WTC11 (cell line): ENCODE measurements around the gene RANGAP1. TPM values are rescaled to one million over a fixed set of nuclear protein-coding genes. Genes with fewer than 3 reads are reported as not detected.

Experiments
- ATAC-seq: fragments of 200-7000 bp; cut with Tn5 transposase; 2 replicates; pipeline ENCODE4 v1.10.0; 2021; ENCODE audit warnings: mild to moderate bottlenecking, moderate library complexity
- CTCF ChIA-PET: fragments of 300-600 bp; sonication (Branson Sonifier 250); formaldehyde crosslinking; loops from one replicate; lab custom pipeline; 2021; ENCODE audit warnings: antibody characterized with exemption; lab: Charles Lee
- POLR2A ChIA-PET: fragments of 350-600 bp; sonication (Branson Sonifier 250); formaldehyde crosslinking; loops from one replicate; lab custom pipeline; 2021; ENCODE audit warnings: antibody characterized with exemption; lab: Charles Lee
- DNase-seq: peaks from one replicate; pipeline ENCODE4 v3.0.0; 2021; ENCODE audit warnings: low spot score
- H3K27ac Mint-ChIP-seq: 2 replicates; pipeline ENCODE4 v1.8.0; 2021; ENCODE audit warnings: mixed read lengths
- H3K27me3 Mint-ChIP-seq: 2 replicates; pipeline ENCODE4 v1.8.0; 2021; ENCODE audit warnings: low read depth, mild to moderate bottlenecking, moderate library complexity, mixed read lengths
- H3K36me3 Mint-ChIP-seq: 2 replicates; pipeline ENCODE4 v1.8.0; 2021; ENCODE audit warnings: mixed read lengths
- H3K4me1 Mint-ChIP-seq: 2 replicates; pipeline ENCODE4 v1.8.0; 2022; ENCODE audit warnings: mixed read lengths
- H3K4me3 Mint-ChIP-seq: 2 replicates; pipeline ENCODE4 v1.8.0; 2021; ENCODE audit warnings: mild to moderate bottlenecking, moderate library complexity, mixed read lengths
- H3K9me3 Mint-ChIP-seq: 2 replicates; pipeline ENCODE4 v1.8.0; 2021; ENCODE audit warnings: mixed read lengths
- ARID4B ChIP-seq: sonication (generic); formaldehyde crosslinking; IDR thresholded peaks from 2 replicates; pipeline ENCODE4 v1.8.0; 2023; ENCODE audit warnings: missing genetic modification reagents, mild to moderate bottlenecking, borderline replicate concordance
- ATF6 ChIP-seq: sonication (generic); formaldehyde crosslinking; IDR thresholded peaks from 2 replicates; pipeline ENCODE4 v1.8.1; 2023; ENCODE audit warnings: mild to moderate bottlenecking, missing genetic modification reagents
- CBFB ChIP-seq: sonication (generic); formaldehyde crosslinking; IDR thresholded peaks from 2 replicates; pipeline ENCODE4 v1.8.1; 2022; ENCODE audit warnings: mild to moderate bottlenecking, low read depth, missing genetic modification reagents
- CREM ChIP-seq: sonication (generic); formaldehyde crosslinking; IDR thresholded peaks from 2 replicates; pipeline ENCODE4 v1.8.1; 2022; ENCODE audit warnings: mild to moderate bottlenecking, missing genetic modification reagents, moderate library complexity
- FOXJ3 ChIP-seq: sonication (generic); formaldehyde crosslinking; IDR thresholded peaks from 2 replicates; pipeline ENCODE4 v1.9.0; 2021; ENCODE audit warnings: missing genetic modification reagents, mild to moderate bottlenecking, borderline replicate concordance
- GABPB1 ChIP-seq: sonication (generic); formaldehyde crosslinking; IDR thresholded peaks from 2 replicates; pipeline ENCODE4 v1.8.1; 2023; ENCODE audit warnings: mild to moderate bottlenecking, missing genetic modification reagents
- GRHL2 ChIP-seq: fragments of 250-450 bp; sonication (Bioruptor Pico); IDR thresholded peaks from 2 replicates; pipeline ENCODE4 v1.8.0; 2022; ENCODE audit warnings: mild to moderate bottlenecking, moderate library complexity; ENCODE audit not compliant: insufficient replicate concordance, severe bottlenecking
- IRF1 ChIP-seq: sonication (generic); formaldehyde crosslinking; IDR thresholded peaks from 2 replicates; pipeline ENCODE4 v1.8.0; 2023; ENCODE audit warnings: missing genetic modification reagents
- JAZF1 ChIP-seq: fragments of 250-450 bp; sonication (Bioruptor Pico); IDR thresholded peaks from 2 replicates; pipeline ENCODE4 v1.9.0; 2021; ENCODE audit warnings: moderate library complexity, mild to moderate bottlenecking, inconsistent platforms
- MLX ChIP-seq: sonication (generic); formaldehyde crosslinking; IDR thresholded peaks from 2 replicates; pipeline ENCODE4 v1.8.1; 2023; ENCODE audit warnings: mild to moderate bottlenecking, missing genetic modification reagents, moderate library complexity
- NFATC4 ChIP-seq: fragments of 250-450 bp; sonication (Bioruptor Pico); IDR thresholded peaks from 2 replicates; pipeline ENCODE4 v1.9.0; 2021; ENCODE audit warnings: mild to moderate bottlenecking
- NR1H2 ChIP-seq: sonication (generic); formaldehyde crosslinking; IDR thresholded peaks from 2 replicates; pipeline ENCODE4 v1.9.0; 2021; ENCODE audit warnings: mild to moderate bottlenecking, moderate library complexity, missing genetic modification reagents
- OVOL2 ChIP-seq: fragments of 250-450 bp; sonication (Bioruptor Pico); IDR thresholded peaks from 2 replicates; pipeline ENCODE4 v1.9.0; 2021; ENCODE audit warnings: mild to moderate bottlenecking, borderline replicate concordance
- PRRX2 ChIP-seq: fragments of 250-450 bp; sonication (Bioruptor Pico); IDR thresholded peaks from 2 replicates; pipeline ENCODE4 v1.8.0; 2021; ENCODE audit warnings: mild to moderate bottlenecking
- RORB ChIP-seq: fragments of 250-450 bp; sonication (Bioruptor Pico); IDR thresholded peaks from 2 replicates; pipeline ENCODE4 v1.9.0; 2021; ENCODE audit warnings: mild to moderate bottlenecking
- SOX15 ChIP-seq: fragments of 250-450 bp; sonication (Bioruptor Pico); IDR thresholded peaks from 2 replicates; pipeline ENCODE4 v1.9.0; 2021; ENCODE audit warnings: mild to moderate bottlenecking
- TP53 ChIP-seq: sonication (generic); formaldehyde crosslinking; IDR thresholded peaks from 2 replicates; pipeline ENCODE4 v1.8.1; 2023; ENCODE audit warnings: mild to moderate bottlenecking, missing genetic modification reagents
- USF1 ChIP-seq: sonication (generic); formaldehyde crosslinking; IDR thresholded peaks from 2 replicates; pipeline ENCODE4 v1.8.0; 2022; ENCODE audit warnings: mild to moderate bottlenecking, missing genetic modification reagents
- ZBTB21 ChIP-seq: sonication (generic); formaldehyde crosslinking; IDR thresholded peaks from 2 replicates; pipeline ENCODE4 v1.8.1; 2023; ENCODE audit warnings: mild to moderate bottlenecking, missing genetic modification reagents, borderline replicate concordance
- ZNF263 ChIP-seq: sonication (generic); formaldehyde crosslinking; IDR thresholded peaks from 2 replicates; pipeline ENCODE4 v1.8.1; 2022; ENCODE audit warnings: low read depth, mild to moderate bottlenecking, moderate library complexity, missing genetic modification reagents
- ZNF396 ChIP-seq: fragments of 250-450 bp; sonication (Bioruptor Pico); IDR thresholded peaks from 2 replicates; pipeline ENCODE4 v1.8.0; 2021; ENCODE audit warnings: mild to moderate bottlenecking, moderate library complexity, borderline replicate concordance
- ZNF416 ChIP-seq: fragments of 250-450 bp; sonication (Bioruptor Pico); IDR thresholded peaks from 2 replicates; pipeline ENCODE4 v1.9.0; 2021; ENCODE audit warnings: mild to moderate bottlenecking, inconsistent platforms
- total RNA-seq: library from RNA; stranded (reverse); gene quantifications from 3 replicates; pipeline ENCODE4 v1.2.3, GENCODE V29; 2021
- TF ChIP-seq, protein P1 (sequence below): fragments of 250-450 bp; sonication (Bioruptor Pico); IDR thresholded peaks from 2 replicates; pipeline ENCODE4 v1.9.0; 2021; ENCODE audit warnings: mild to moderate bottlenecking, borderline replicate concordance

The RANGAP1 gene
- total RNA-seq, 1 experiment from 2014 or later = 160 TPM

GRCh38 chr22:41223535-41223934 is 62.5 kb downstream of the RANGAP1 start:
- no peak for DNase-seq
- no peak overlapping the region for H3K27ac Mint-ChIP-seq
- TF ChIP-seq MLX (CRISPR knock-in tag) (no peak), ZNF263 (no peak), USF1 (CRISPR knock-in tag) (no peak), JAZF1 (CRISPR knock-in tag) (no peak), CBFB (CRISPR knock-in tag) (no peak), OVOL2 (CRISPR knock-in tag) (no peak), ZNF416 (CRISPR knock-in tag) (no peak), ZNF396 (CRISPR knock-in tag) (no peak), PRRX2 (CRISPR knock-in tag) (no peak), NFATC4 (no peak), GABPB1 (CRISPR knock-in tag) (no peak), ZBTB21 (no peak), FOXJ3 (CRISPR knock-in tag) (no peak), CREM (CRISPR knock-in tag) (no peak), GRHL2 (no peak), ATF6 (CRISPR knock-in tag) (no peak)
- TF ChIP-seq, protein P1, sequence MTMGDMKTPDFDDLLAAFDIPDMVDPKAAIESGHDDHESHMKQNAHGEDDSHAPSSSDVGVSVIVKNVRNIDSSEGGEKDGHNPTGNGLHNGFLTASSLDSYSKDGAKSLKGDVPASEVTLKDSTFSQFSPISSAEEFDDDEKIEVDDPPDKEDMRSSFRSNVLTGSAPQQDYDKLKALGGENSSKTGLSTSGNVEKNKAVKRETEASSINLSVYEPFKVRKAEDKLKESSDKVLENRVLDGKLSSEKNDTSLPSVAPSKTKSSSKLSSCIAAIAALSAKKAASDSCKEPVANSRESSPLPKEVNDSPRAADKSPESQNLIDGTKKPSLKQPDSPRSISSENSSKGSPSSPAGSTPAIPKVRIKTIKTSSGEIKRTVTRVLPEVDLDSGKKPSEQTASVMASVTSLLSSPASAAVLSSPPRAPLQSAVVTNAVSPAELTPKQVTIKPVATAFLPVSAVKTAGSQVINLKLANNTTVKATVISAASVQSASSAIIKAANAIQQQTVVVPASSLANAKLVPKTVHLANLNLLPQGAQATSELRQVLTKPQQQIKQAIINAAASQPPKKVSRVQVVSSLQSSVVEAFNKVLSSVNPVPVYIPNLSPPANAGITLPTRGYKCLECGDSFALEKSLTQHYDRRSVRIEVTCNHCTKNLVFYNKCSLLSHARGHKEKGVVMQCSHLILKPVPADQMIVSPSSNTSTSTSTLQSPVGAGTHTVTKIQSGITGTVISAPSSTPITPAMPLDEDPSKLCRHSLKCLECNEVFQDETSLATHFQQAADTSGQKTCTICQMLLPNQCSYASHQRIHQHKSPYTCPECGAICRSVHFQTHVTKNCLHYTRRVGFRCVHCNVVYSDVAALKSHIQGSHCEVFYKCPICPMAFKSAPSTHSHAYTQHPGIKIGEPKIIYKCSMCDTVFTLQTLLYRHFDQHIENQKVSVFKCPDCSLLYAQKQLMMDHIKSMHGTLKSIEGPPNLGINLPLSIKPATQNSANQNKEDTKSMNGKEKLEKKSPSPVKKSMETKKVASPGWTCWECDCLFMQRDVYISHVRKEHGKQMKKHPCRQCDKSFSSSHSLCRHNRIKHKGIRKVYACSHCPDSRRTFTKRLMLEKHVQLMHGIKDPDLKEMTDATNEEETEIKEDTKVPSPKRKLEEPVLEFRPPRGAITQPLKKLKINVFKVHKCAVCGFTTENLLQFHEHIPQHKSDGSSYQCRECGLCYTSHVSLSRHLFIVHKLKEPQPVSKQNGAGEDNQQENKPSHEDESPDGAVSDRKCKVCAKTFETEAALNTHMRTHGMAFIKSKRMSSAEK = no peak
- H3K4me1 Mint-ChIP-seq = no peaks in the 10 kb centered on the region
- no peak overlapping the region for H3K4me3 Mint-ChIP-seq
- peaks cover 54% of the 10 kb centered on the region for H3K36me3 Mint-ChIP-seq
- no peak for ATAC-seq
- POLR2A ChIA-PET = no interaction called here
- H3K27me3 Mint-ChIP-seq = no peaks in the 10 kb centered on the region
- CTCF ChIA-PET = interaction anchor here (0.5 to 1.4 kb wide), 3 partner anchors 14 to 319 kb away, joined by 3 to 9 read pairs (median 4); no protein-coding TSS in a partner anchor
- H3K9me3 Mint-ChIP-seq = no peaks in the 10 kb centered on the region

DNA sequence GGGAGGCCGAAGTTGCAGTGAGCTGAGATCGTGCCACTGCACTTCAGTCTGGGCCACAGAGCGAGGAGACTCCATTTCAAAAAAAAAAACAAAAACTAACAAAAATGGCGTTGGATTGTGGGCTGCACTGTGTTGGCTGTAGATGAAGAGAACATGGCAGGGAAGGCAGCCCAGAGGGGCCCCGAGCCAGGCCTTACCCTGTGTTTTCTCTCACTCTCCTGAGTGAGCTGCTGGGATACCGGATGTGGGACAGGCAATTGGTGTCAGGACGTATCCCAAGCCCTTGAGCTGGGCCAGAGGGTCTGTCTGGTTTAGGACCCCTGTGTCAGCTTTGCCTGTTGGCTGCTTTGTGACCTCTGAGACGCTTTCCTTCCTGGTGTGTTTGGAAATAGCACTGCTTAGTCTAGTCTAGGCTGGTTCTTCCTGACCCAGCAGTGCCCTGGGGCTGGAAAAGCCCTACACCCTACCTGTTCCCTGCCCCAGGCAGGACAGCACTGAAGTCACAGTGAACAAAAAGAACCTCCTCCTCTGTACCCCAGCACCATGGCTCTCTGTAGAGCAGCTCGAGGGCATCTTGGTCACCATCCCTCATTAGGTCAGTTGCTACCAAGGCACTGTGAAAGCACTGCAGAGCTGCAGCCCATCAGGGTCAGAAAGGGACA is 63.0 kb downstream of the RANGAP1 start:
- DNase-seq (no peak), ATAC-seq (no peak)
- Mint-ChIP-seq H3K36me3 (peaks cover 54% of the 10 kb centered on the region), H3K27ac (peak overlapping the region; percentile 65; the same call in 1 of the 2 replicates), H3K4me1 (peaks cover 1% of the 10 kb centered on the region), H3K4me3 (no peak overlapping the region), H3K27me3 (no peaks in the 10 kb centered on the region), H3K9me3 (no peaks in the 10 kb centered on the region)
- ChIA-PET POLR2A (no interaction called here), CTCF (interaction anchor here (0.5 to 0.9 kb wide), 3 partner anchors 15 to 320 kb away, joined by 3 to 4 read pairs (median 3); no protein-coding TSS in a partner anchor)
- TF ChIP-seq PRRX2 (CRISPR knock-in tag) (no peak), SOX15 (CRISPR knock-in tag) (no peak), NR1H2 (CRISPR knock-in tag) (no peak), JAZF1 (CRISPR knock-in tag) (no peak), ARID4B (no peak), RORB (CRISPR knock-in tag) (no peak), IRF1 (no peak), TP53 (no peak)
